ENCODE measurements around the gene CEL.

CEL gene

GRCh38 chr9:133106511-133107244 is 44.9 kb downstream of the CEL start:
- TF ChIP-seq POLR2AphosphoS5 (IDR thresholded peaks at IDR 0.05; ENCODE audit: low read depth) (no peak), GABPA (IDR thresholded peaks at IDR 0.05; ENCODE audit: low read depth) (no peak), CTCF (IDR thresholded peaks at IDR 0.05; ENCODE audit: insufficient read depth, low read length) (no peak), SPI1 (IDR thresholded peaks at IDR 0.05; ENCODE audit: borderline replicate concordance, low read depth) (no peak), REST (IDR thresholded peaks at IDR 0.05; ENCODE audit: insufficient replicate concordance, low read depth) (no peak)
- Histone ChIP-seq H3K27ac (replicated peaks) (no peak overlapping the region), H3K4me3 (replicated peaks; ENCODE audit: insufficient read depth, low read length) (no peak overlapping the region), H3K27me3 (ENCODE audit: insufficient read depth, poor library complexity, severe bottlenecking) (no peaks in the 10 kb centered on the region)
- no peak for DNase-seq (ENCODE audit: low read depth in 1 of 2, low spot score in 1 of 2)

GRCh38 chr9:133107245-133107722 is 45.5 kb downstream of the CEL start:
- TF ChIP-seq SPI1 (IDR thresholded peaks at IDR 0.05; ENCODE audit: borderline replicate concordance, low read depth) (no peak), GABPA (IDR thresholded peaks at IDR 0.05; ENCODE audit: low read depth) (no peak), CTCF (IDR thresholded peaks at IDR 0.05; ENCODE audit: insufficient read depth, low read length) (no peak), POLR2AphosphoS5 (IDR thresholded peaks at IDR 0.05; ENCODE audit: low read depth) (no peak), REST (IDR thresholded peaks at IDR 0.05; ENCODE audit: insufficient replicate concordance, low read depth) (no peak)
- DNase-seq (ENCODE audit: low read depth in 1 of 2, low spot score in 1 of 2) = no peak
- no peaks in the 10 kb centered on the region for H3K27me3 ChIP-seq (ENCODE audit: insufficient read depth, poor library complexity, severe bottlenecking)
- H3K27ac ChIP-seq (replicated peaks) = no peak overlapping the region
- H3K4me3 ChIP-seq (replicated peaks; ENCODE audit: insufficient read depth, low read length) = no peak overlapping the region

GRCh38 chr9:133107961-133108793 is 46.4 kb downstream of the CEL start:
- Histone ChIP-seq H3K4me3 (replicated peaks; ENCODE audit: insufficient read depth, low read length) (no peak overlapping the region), H3K27ac (replicated peaks) (no peak overlapping the region), H3K27me3 (ENCODE audit: insufficient read depth, poor library complexity, severe bottlenecking) (no peaks in the 10 kb centered on the region)
- DNase-seq (ENCODE audit: low read depth in 1 of 2, low spot score in 1 of 2) = no peak
- TF ChIP-seq CTCF (IDR thresholded peaks at IDR 0.05; ENCODE audit: insufficient read depth, low read length) (no peak), REST (IDR thresholded peaks at IDR 0.05; ENCODE audit: insufficient replicate concordance, low read depth) (no peak), GABPA (IDR thresholded peaks at IDR 0.05; ENCODE audit: low read depth) (no peak), POLR2AphosphoS5 (IDR thresholded peaks at IDR 0.05; ENCODE audit: low read depth) (no peak), SPI1 (IDR thresholded peaks at IDR 0.05; ENCODE audit: borderline replicate concordance, low read depth) (no peak)

Measured in HL-60 (cell line).